ENCODE results near the gene MACROD2.
A peak's percentile ranks its signal among the peaks of the same experiment; 100 is the strongest.

Gene MACROD2

GRCh38 chr20:15220009-15220656, 1224.8 kb downstream of the MACROD2 start:
- H3K9me3 ChIP-seq (replicated peaks in 1 of 11): no peaks in the 10 kb centered on the region
- TF ChIP-seq Cebpa-rat (IDR thresholded peaks at IDR 0.05): no peak

DNA sequence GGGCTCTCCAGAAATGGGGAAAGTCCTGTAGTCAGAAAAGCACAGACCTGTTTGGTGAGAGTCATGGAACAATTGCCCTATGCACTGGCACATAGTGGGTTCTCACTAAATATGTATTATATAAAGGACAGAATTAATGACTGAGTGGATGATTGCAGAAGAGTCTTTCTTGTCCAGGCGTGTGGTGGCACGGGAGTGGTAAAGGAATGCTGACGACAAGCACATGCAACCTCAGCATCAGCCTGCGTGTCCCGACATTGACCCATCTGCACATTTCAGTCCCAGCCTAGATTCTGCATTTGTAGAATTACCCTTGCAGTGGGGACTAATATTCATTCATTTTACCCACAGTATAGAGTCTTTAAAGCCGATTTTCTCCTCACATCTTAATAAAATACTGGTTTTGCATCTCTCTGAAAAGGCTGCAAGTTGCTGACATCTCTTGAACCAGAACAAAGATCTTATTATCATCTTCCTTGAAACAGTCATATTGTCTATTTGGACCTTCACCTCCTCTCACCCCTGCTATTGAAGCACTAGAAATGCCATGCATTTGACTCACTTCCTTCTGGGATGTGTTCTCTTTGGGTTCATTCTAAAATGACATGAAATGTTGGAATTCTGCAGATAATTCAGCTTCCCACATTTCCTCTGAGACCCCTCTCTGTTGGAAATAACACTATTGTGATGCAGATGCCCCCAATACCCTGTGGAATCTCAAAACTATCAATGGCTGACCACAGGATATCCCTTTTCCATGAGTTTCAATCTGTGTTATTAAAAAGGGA, 1225.7 kb downstream of the MACROD2 start:
- no peaks in the 10 kb centered on the region for H3K9me3 ChIP-seq (replicated peaks in 1 of 11)
- H3K4me2 ChIP-seq: no peak overlapping the region
- H3K27ac ChIP-seq: no peak overlapping the region
- no peaks in the 10 kb centered on the region for H3K4me1 ChIP-seq
- TF ChIP-seq Cebpa-rat (IDR thresholded peaks at IDR 0.05): no peak
- H3K9ac ChIP-seq: no peak overlapping the region
- no peaks in the 10 kb centered on the region for H4K20me1 ChIP-seq
- H3K36me3 ChIP-seq: no peaks in the 10 kb centered on the region
- no peak overlapping the region for H3K4me3 ChIP-seq
- H3K27me3 ChIP-seq: no peaks in the 10 kb centered on the region

More at GRCh38 chr20:15220009-15220656, 1224.8 kb downstream of the MACROD2 start:
- no peaks in the 10 kb centered on the region for H3K27me3 ChIP-seq
- no peaks in the 10 kb centered on the region for H3K36me3 ChIP-seq
- H3K4me3 ChIP-seq: no peak overlapping the region
- H4K20me1 ChIP-seq: no peaks in the 10 kb centered on the region
- no peak overlapping the region for H3K9ac ChIP-seq
- H3K27ac ChIP-seq: no peak overlapping the region
- H3K4me1 ChIP-seq: no peaks in the 10 kb centered on the region
- no peak overlapping the region for H3K4me2 ChIP-seq

- no peaks in the 10 kb centered on the region for H3K9me3 ChIP-seq (replicated peaks in 1 of 11)
- H3K4me1 ChIP-seq: no peaks in the 10 kb centered on the region
- no peaks in the 10 kb centered on the region for H4K20me1 ChIP-seq
- no peak overlapping the region for H3K27ac ChIP-seq
- no peaks in the 10 kb centered on the region for H3K36me3 ChIP-seq
- TF ChIP-seq Cebpa-rat (IDR thresholded peaks at IDR 0.05): no peak
- no peak overlapping the region for H3K9ac ChIP-seq
- H3K27me3 ChIP-seq: no peaks in the 10 kb centered on the region
- H3K4me2 ChIP-seq: no peak overlapping the region
- H3K4me3 ChIP-seq: no peak overlapping the region
Observed at GRCh38 chr20:15222502-15223330, 1227.4 kb downstream of the MACROD2 start.

GRCh38 chr20:15224199-15224598, 1228.9 kb downstream of the MACROD2 start:
- no peaks in the 10 kb centered on the region for H3K9me3 ChIP-seq (replicated peaks in 1 of 11)
- no peak overlapping the region for H3K4me3 ChIP-seq
- no peak for TF ChIP-seq Cebpa-rat (IDR thresholded peaks at IDR 0.05)
- H3K27ac ChIP-seq: no peak overlapping the region
- no peak overlapping the region for H3K9ac ChIP-seq
- no peaks in the 10 kb centered on the region for H4K20me1 ChIP-seq
- H3K27me3 ChIP-seq: no peaks in the 10 kb centered on the region
- H3K4me2 ChIP-seq: no peak overlapping the region
- no peaks in the 10 kb centered on the region for H3K36me3 ChIP-seq
- no peaks in the 10 kb centered on the region for H3K4me1 ChIP-seq

DNA sequence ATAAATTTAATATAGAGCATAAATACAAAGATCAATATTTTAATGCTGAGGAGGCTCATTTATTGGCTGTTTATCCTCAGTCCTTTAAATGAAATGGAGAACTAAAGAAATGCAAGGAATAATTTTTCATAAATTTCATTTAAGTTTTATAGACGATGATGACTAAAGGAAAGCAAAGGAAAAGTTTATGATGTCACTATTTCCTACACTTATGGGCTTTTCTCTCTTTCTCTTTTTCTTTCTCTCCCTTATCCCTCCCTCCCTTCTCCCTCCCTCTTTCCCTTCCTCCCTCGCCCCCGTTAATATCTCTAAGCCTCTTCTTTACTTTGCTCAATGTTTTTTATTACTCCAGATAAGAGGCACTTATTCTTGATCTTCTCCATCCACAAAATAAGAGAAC, 1231.8 kb downstream of the MACROD2 start:
- no peak overlapping the region for H3K4me2 ChIP-seq
- no peaks in the 10 kb centered on the region for H3K4me1 ChIP-seq
- no peak for TF ChIP-seq Cebpa-rat (IDR thresholded peaks at IDR 0.05)
- no peaks in the 10 kb centered on the region for H4K20me1 ChIP-seq
- H3K4me3 ChIP-seq: no peak overlapping the region
- H3K27ac ChIP-seq: no peak overlapping the region
- H3K9me3 ChIP-seq (replicated peaks in 1 of 11): no peaks in the 10 kb centered on the region
- H3K9ac ChIP-seq: no peak overlapping the region
- no peaks in the 10 kb centered on the region for H3K36me3 ChIP-seq
- no peaks in the 10 kb centered on the region for H3K27me3 ChIP-seq

GRCh38 chr20:15232243-15232642, 1236.9 kb downstream of the MACROD2 start:
- Histone ChIP-seq H3K9ac (no peak overlapping the region), H3K27ac (no peak overlapping the region), H3K36me3 (no peaks in the 10 kb centered on the region), H3K9me3 (replicated peaks in 1 of 11) (no peaks in the 10 kb centered on the region), H4K20me1 (no peaks in the 10 kb centered on the region), H3K4me3 (no peak overlapping the region), H3K27me3 (no peaks in the 10 kb centered on the region), H3K4me1 (peaks cover 0 to 8% (median 0%) of the 10 kb centered on the region in 10 experiments; a peak in 4 of 20 replicates), H3K4me2 (no peak overlapping the region)
- no peak for TF ChIP-seq Cebpa-rat (IDR thresholded peaks at IDR 0.05)

GRCh38 chr20:15235471-15236198, 1240.3 kb downstream of the MACROD2 start:
- TF ChIP-seq Cebpa-rat (IDR thresholded peaks at IDR 0.05): no peak

DNA sequence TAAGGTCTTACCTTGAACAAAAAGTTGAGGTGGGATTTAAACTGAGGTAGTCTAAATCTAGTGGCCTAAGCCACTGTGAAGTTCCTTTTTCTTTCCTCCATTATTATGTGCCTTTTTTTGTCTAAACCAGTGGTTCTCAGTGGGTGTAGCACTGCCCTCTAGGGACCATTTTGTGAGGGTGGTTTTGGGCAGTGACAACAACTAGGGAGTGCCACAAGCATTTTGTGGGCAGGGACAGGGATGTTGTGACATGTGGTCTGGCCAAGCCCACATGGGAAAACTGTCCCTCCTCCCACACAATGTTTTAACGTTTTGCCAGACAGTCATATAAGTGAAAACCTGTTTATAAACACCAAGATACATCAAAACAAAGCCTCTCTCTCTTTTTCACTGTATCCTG, 1241.5 kb downstream of the MACROD2 start:
- Histone ChIP-seq H3K36me3 (no peaks in the 10 kb centered on the region), H3K9ac (no peak overlapping the region), H3K4me1 (peaks cover 0 to 8% (median 0%) of the 10 kb centered on the region in 10 experiments; a peak in 4 of 20 replicates), H3K27me3 (no peaks in the 10 kb centered on the region), H3K27ac (no peak overlapping the region), H3K4me3 (no peak overlapping the region), H4K20me1 (no peaks in the 10 kb centered on the region), H3K9me3 (replicated peaks in 1 of 11) (no peaks in the 10 kb centered on the region), H3K4me2 (peak overlapping the region in 2 of 11 experiments; percentile 10 to 21; a peak in 2 of 22 replicates)
- no peak for TF ChIP-seq Cebpa-rat (IDR thresholded peaks at IDR 0.05)

More at GRCh38 chr20:15235471-15236198, 1240.3 kb downstream of the MACROD2 start:
- Histone ChIP-seq H3K4me3 (no peak overlapping the region), H3K9ac (no peak overlapping the region), H3K4me1 (peaks cover 0 to 8% (median 0%) of the 10 kb centered on the region in 10 experiments; a peak in 4 of 20 replicates), H3K4me2 (no peak overlapping the region), H3K36me3 (no peaks in the 10 kb centered on the region), H3K27ac (no peak overlapping the region), H3K9me3 (replicated peaks in 1 of 11) (no peaks in the 10 kb centered on the region), H3K27me3 (no peaks in the 10 kb centered on the region), H4K20me1 (no peaks in the 10 kb centered on the region)

Measured in BLaER1 treated with 17β-estradiol and CSF1 and Interleukin-3, amounts not matched to agents 10 nM and 100 nM (cell line).